ENCODE measurements around the gene AFF3.
"Not testable (repeated sequence)": the region's sequence is repeated elsewhere in the genome, so short reads cannot be mapped to it uniquely, and the experiment has no call there.

The AFF3 gene

GRCh38 chr2:99970292-99970868 lies 172.0 kb downstream of the AFF3 start:
- DNase-seq (ENCODE audit: low spot score), result no peak

- no peak for DNase-seq (ENCODE audit: low spot score)
These were observed 181.0 kb downstream of the AFF3 start for GRCh38 chr2:99961196-99961913.

DNA sequence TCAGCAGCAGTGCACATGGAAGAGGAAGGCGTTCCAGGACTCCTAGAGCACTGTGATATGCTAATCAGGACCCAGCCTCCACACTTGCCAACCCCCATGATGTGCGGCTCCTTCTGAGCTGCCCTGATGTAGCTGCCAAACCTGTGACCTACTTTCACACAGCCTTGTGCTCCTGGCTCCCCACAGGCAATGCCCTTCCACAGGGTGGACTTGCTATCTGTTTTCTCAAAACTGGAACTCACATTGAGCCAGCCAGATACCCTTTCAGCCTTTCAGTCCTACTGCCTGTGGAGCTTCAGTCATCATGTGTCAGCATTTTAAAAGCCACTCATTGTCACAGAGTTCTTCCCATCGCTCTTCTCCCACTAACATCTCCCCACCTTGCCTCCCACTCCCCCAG lies 181.6 kb downstream of the AFF3 start:
- DNase-seq (ENCODE audit: low spot score), result no peak

GRCh38 chr2:99960291-99960690 lies 182.1 kb downstream of the AFF3 start:
- DNase-seq (ENCODE audit: low spot score), result no peak

DNA sequence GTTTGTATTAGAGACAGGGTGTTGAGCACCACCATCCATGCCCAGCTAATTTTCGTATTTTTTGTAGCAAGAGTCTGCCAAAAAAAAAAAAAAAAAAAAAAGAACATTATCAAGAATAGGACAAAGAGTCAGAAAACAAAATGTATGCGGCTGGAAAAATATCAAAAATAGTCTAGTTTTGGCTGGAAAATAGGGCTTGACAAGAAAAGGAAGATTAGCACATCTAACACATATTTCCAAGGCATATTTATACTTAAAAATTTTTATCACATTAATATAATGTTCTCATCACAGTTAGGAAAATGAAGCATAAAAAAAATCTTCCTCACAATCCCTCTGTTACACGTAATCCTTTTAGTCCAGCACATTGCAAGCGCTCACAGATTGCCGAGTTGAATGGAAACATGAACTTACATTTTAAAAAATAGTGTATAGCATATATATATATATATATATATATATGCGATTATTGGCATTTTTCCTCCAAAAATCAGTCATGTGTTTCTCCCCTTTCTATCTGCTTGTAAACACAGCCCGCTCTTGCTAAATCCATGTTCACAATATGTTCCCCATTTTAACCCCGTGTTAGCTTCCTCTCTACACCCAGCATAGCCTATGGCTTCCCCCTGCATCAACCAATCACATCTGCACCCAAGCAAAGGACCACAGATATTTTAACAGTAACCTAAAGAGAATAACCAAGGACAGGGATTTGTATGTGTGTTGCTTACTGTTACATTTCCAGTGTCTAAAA lies 183.0 kb downstream of the AFF3 start:
- DNase-seq (ENCODE audit: low spot score), result no peak

DNA sequence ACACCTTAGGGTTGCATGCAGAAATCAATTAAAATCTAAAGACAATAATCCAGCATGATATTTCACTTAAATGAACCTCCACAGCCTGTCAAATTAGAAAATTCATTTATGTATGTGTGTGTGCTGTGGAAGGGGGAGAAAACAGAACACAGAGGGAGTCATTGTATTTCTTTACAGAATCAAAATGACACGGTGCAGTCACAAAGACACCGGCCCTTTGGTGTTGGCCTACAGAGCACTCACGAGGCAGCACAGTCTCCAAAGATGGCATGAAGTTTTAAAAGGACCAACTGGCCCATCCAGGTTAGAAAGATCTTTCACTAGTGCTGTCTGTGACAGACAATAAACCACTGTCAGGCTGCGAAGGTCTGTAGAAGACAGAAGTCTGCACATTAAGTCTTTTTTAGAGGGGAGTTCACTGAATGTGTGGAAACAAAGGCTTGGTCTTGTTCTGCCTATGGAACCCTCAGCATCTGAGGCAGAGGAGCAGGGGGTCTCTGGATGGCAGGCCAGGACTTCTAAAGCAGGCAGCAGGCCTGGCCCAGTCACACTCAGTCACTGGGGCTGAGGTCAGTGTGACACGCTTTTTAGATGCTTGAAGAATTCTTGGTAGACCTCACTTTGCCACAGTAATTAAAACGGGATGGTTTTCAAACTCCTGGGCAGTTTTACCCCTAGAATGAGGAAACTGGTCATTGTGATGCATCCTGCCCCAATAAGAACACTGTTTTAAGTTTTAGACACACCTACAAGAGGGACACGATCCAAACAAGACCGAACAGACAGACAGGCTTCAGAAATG lies 184.9 kb downstream of the AFF3 start:
- DNase-seq (ENCODE audit: low spot score), result no peak

DNA sequence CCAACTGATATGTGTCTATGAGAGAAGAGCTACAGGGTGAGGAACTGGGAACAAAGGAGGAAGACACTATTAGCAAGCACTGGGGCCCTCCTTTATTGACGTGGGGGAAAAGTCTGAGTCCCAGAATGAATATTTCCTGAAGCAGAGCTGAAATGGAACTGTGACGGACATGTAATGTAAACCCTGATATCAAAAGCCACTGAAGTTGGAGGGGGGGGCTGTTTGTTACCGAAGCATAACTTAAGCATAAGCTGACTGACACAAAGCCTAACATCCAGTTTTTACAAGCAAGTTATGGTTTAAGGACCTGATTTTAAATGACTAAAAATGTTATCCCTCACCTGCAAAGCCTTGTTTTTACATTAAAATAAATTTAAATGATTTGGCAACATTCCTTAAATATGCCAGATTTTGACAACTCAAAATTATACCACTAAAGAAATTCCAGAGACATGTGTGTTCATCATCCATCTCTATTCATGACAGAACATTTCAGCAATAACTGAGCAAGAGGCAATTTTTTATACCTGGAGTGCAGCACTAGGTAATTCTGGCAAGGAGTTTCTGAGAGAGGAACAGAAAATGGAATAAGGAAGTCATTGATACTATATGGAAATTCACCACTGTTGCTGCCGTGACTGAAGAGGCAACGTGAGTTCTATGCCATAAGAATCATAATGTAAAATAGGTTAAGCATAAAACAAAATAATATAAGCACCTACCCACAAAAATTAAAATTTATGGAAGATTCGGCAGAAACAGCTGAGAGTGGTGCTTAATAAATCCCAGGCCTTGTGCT lies 186.0 kb downstream of the AFF3 start:
- DNase-seq (ENCODE audit: low spot score), result no peak

- no peak for DNase-seq (ENCODE audit: low spot score)
These were observed 188.6 kb downstream of the AFF3 start for GRCh38 chr2:99953750-99954149.

GRCh38 chr2:99949963-99950362 lies 192.4 kb downstream of the AFF3 start:
- DNase-seq (ENCODE audit: low spot score), result no peak

GRCh38 chr2:99949530-99949929 lies 192.9 kb downstream of the AFF3 start:
- DNase-seq (ENCODE audit: low spot score), result no peak

- no peak for DNase-seq (ENCODE audit: low spot score)
These were observed 194.4 kb downstream of the AFF3 start for GRCh38 chr2:99948010-99948409.

DNA sequence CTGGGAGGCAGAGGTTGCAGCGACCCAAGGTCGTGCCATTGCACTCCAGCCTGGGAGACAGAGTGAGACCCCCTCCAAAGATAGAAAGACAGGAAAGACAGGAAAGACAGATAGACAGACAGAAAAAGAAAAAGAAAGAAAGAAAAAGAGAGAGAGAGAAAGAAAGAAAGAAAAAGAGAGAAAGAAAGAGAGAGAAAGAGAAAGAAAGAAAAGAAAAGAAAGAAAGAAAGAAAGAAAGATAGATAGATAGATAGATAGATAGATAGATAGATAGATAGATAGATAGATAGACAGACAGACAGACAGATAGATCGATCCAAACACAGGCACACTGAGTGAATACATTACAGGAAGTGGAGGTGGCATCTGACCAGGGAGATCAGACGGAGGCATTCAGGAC lies 195.0 kb downstream of the AFF3 start:
- not testable (repeated sequence) for DNase-seq (ENCODE audit: low spot score)

DNA sequence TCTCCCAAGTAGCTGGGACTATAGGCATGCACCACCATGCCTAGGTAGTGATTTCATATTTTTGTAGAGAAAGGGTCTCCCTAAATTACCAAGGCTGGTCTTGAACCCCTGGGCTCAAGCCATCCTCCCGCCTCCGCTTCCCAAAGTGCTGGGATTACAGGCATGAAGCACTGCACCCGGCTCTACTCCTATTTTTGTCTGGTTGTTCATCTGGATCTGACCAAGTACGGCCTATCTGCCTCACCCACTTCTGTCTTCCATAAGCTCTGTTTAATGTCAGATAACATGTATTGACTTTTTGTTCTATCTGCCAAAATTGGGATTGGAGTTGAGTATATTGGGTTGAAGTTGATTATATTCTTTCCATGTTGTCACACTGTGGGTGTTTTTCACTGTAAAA lies 198.4 kb downstream of the AFF3 start:
- DNase-seq (ENCODE audit: low spot score), result no peak

GRCh38 chr2:99942561-99943347 lies 199.6 kb downstream of the AFF3 start:
- DNase-seq (ENCODE audit: low spot score), result no peak

DNA sequence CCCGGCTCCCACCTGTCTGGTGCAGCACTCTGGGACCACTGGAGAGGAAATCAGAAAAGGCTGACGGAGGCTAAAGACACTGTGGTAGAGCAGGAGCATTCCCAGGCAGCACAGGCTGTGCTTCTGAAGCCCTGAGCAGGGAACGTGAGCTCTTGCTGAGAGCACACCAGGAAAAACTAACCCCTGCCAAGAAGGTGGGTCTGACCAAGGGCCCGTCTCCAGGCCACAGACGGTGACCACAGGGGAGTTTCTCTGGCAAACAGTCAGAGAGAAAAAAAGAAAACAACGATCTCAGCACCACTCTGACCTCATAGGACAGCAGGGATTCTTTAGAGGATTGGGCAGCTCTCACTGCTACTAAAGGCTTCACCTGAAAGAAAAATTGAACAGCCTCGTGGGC lies 201.4 kb downstream of the AFF3 start:
- DNase-seq (ENCODE audit: low spot score), result no peak

DNA sequence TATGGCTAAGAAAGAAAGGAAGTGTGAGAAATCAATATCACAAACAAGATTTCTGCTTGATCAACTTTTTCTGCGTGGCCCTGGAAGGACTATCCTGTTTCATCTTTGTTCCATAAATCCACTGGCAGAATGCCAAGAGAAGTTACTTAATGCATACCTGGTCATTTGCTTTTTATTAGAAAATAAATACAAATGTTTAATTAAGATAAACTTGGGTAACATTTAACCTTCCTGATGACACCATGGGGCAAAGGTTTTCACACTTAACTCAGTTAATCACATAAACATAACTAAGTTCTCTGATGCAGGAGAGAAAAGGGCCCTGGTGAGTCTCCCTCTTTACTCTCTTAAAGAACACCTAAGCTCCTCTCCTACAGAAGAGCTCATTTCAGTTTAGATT lies 203.3 kb downstream of the AFF3 start:
- no peak for DNase-seq (ENCODE audit: low spot score)

GRCh38 chr2:99938250-99938649 lies 204.1 kb downstream of the AFF3 start:
- DNase-seq (ENCODE audit: low spot score), result no peak

GRCh38 chr2:99936065-99936464 lies 206.3 kb downstream of the AFF3 start:
- DNase-seq (ENCODE audit: low spot score), result no peak

DNA sequence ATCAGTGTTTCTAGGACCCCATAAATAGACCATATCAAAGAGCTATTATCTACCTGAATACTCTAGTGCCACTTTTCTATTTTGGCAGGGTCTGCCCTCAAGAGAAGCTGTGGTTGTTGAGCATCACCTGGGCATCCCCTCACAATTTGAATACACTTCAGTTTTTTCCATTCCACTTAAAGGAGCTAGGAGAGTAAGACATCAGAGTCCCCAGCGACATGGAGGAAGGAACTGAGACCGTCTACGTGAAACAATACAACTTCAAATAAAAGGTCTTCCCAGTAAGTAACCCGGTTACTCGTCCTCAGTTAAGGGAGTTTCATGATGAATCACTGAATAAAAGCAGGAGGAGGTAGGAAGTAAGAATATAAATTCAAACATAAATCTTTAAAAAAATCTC lies 206.7 kb downstream of the AFF3 start:
- DNase-seq (ENCODE audit: low spot score), result no peak

DNA sequence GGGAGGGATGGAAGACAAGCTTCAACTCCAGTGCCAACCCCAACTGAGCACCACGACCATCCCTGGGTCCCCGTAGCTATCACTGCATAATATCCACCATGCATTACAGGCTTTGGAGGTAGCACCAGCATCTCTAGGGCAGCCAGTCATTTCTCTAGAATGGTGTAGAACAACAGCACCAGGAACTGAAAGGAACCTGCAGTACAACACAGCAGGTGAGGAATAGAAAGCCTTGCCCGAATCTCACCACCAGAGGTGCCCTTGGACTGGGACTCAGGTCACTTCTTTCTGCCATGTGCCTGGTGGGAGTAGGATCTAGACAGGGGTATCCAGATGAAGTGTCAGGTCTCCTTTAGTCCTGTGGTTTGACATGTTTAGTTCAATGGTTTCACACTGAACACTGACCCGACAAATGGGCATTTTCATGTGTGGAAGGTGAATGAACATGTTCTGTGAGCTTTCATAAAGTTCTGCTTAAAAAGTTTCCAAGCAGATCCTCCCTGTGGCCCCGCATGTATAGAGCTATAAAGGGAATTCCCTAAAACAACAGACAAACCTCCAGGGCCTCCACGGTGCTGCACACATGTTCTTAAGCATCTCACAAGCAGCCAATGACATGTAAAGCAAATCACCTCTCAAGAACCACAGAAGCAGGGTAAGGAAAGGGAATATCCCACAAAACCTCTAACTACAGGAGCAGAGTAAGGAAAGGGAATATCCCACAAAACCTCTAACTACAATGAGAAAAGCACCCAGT lies 208.3 kb downstream of the AFF3 start:
- no peak for DNase-seq (ENCODE audit: low spot score)

Data from AG08396 (cell line).